Osteoblast (primary cell): ENCODE measurements around the gene IGLL5. TPM values are rescaled to one million over a fixed set of nuclear protein-coding genes. Genes with fewer than 3 reads are reported as not detected.

Experiments
- DNase-seq: peaks from one replicate; pipeline ENCODE4 v3.0.0; 2011; ENCODE audit warnings: low spot score, mixed read lengths; ENCODE audit not compliant: insufficient read length; ENCODE audit errors: missing footprints
- H2AFZ ChIP-seq: 2 replicates; pipeline ENCODE4 v1.6.0; 2011; ENCODE audit warnings: mild to moderate bottlenecking, low read length
- H3K27ac ChIP-seq: 2 replicates; pipeline ENCODE4 v1.5.1; 2011; ENCODE audit warnings: mild to moderate bottlenecking, low read depth, low read length, moderate library complexity
- H3K27me3 ChIP-seq: 2 replicates; pipeline ENCODE4 v1.6.0; 2012; ENCODE audit warnings: mild to moderate bottlenecking, control low read depth, inconsistent platforms, low read length, moderate library complexity; ENCODE audit not compliant: insufficient read depth
- H3K36me3 ChIP-seq: 2 replicates; pipeline ENCODE4 v1.5.1; 2011; ENCODE audit warnings: mild to moderate bottlenecking, low read length, control low read depth, moderate library complexity; ENCODE audit not compliant: insufficient read depth
- H3K4me1 ChIP-seq: 2 replicates; pipeline ENCODE4 v1.5.1; 2011; ENCODE audit warnings: mild to moderate bottlenecking, low read length, control low read depth, moderate library complexity; ENCODE audit not compliant: insufficient read depth
- H3K4me2 ChIP-seq: 2 replicates; pipeline ENCODE4 v1.6.0; 2011; ENCODE audit warnings: mild to moderate bottlenecking, low read length; ENCODE audit not compliant: insufficient read depth
- H3K4me3 ChIP-seq: fragments of 200-600 bp; sonication (generic); 3 replicates; pipeline ENCODE4 v1.5.1; 2012; ENCODE audit warnings: mild to moderate bottlenecking, low read length, inconsistent platforms; ENCODE audit not compliant: insufficient read depth
- H3K79me2 ChIP-seq: 2 replicates; pipeline ENCODE4 v1.6.0; 2012; ENCODE audit warnings: mild to moderate bottlenecking, low read length, control low read depth, inconsistent platforms; ENCODE audit not compliant: insufficient read depth
- H3K9me3 ChIP-seq: 2 replicates; pipeline ENCODE4 v1.5.1; 2011; ENCODE audit warnings: low read depth, low read length, control low read depth
- H4K20me1 ChIP-seq: 2 replicates; pipeline ENCODE4 v1.6.0; 2012; ENCODE audit warnings: mild to moderate bottlenecking, low read length, control low read depth; ENCODE audit not compliant: insufficient read depth
- small RNA-seq: library from RNA; depleted of rRNA; stranded (forward); fragments of <200 nt; gene quantifications from one replicate; pipeline ENCODE3, GENCODE V24; 2012
- total RNA-seq: library from RNA; depleted of rRNA; stranded (reverse); fragments of >200 nt; gene quantifications from 2 replicates; pipeline ENCODE4 v1.2.3, GENCODE V29; 2012
- TF ChIP-seq, protein P1 (sequence below): IDR thresholded peaks from 2 replicates; pipeline ENCODE4 v1.5.1; 2011; ENCODE audit warnings: mild to moderate bottlenecking, low read depth, low read length, moderate library complexity; ENCODE audit errors: extremely low read depth

The IGLL5 gene
- total RNA-seq, 1 donor, result not detected

- no peaks in the 10 kb centered on the region for H3K27me3 ChIP-seq
- no peak overlapping the region for H2AFZ ChIP-seq
- peak; percentile 57 for DNase-seq
- H3K27ac ChIP-seq, result no peak overlapping the region
- H3K4me1 ChIP-seq, result no peaks in the 10 kb centered on the region
- H3K36me3 ChIP-seq, result no peaks in the 10 kb centered on the region
- no peaks in the 10 kb centered on the region for H4K20me1 ChIP-seq
- TF ChIP-seq, protein P1, sequence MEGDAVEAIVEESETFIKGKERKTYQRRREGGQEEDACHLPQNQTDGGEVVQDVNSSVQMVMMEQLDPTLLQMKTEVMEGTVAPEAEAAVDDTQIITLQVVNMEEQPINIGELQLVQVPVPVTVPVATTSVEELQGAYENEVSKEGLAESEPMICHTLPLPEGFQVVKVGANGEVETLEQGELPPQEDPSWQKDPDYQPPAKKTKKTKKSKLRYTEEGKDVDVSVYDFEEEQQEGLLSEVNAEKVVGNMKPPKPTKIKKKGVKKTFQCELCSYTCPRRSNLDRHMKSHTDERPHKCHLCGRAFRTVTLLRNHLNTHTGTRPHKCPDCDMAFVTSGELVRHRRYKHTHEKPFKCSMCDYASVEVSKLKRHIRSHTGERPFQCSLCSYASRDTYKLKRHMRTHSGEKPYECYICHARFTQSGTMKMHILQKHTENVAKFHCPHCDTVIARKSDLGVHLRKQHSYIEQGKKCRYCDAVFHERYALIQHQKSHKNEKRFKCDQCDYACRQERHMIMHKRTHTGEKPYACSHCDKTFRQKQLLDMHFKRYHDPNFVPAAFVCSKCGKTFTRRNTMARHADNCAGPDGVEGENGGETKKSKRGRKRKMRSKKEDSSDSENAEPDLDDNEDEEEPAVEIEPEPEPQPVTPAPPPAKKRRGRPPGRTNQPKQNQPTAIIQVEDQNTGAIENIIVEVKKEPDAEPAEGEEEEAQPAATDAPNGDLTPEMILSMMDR, result no peak
- no peaks in the 10 kb centered on the region for H3K79me2 ChIP-seq
- H3K4me3 ChIP-seq, result no peak overlapping the region
- no peaks in the 10 kb centered on the region for H3K9me3 ChIP-seq
- no peak overlapping the region for H3K4me2 ChIP-seq
These were observed 56.1 kb downstream of the IGLL5 start for GRCh38 chr22:22943521-22944267.

DNA sequence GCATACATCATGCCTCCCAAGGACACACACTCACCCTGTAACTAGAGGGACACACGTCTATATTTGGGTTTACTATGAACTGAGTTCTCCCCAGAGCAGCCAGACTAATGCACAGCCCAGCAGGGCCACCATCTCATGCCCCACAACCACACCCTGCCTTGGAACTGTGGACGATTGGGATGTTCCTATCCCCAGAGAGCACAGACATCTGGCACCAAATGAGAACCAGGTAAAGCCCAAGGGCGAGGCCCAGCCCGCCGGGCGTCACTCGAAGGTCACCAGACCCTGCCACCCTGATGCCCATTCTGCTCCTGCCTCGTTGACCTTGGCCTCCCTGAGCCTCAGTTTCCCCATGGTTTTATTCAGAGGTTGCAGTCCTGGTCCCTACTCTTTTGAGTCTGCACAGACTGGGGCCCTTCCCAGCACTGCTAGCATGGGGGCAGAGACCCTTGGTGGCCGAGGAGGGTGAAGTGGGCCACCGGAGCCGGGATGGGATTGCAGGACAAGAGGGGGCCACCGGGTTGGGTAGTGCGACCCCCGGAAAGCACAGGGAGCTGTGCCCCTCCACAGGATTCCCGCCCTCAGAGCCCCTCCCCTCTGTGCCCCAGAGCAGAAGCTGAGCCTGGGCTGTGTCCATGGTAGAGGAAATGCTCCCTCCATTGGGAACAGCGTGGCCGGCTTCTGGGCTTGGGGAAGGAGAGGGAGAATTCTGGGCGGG, 56.8 kb downstream of the IGLL5 start:
- H3K36me3 ChIP-seq, result no peaks in the 10 kb centered on the region
- peak; percentile 42 for DNase-seq
- H3K4me3 ChIP-seq, result no peak overlapping the region
- no peaks in the 10 kb centered on the region for H3K27me3 ChIP-seq
- H3K4me2 ChIP-seq, result no peak overlapping the region
- H3K79me2 ChIP-seq, result no peaks in the 10 kb centered on the region
- H4K20me1 ChIP-seq, result no peaks in the 10 kb centered on the region
- TF ChIP-seq, protein P1, result no peak
- H2AFZ ChIP-seq, result no peak overlapping the region
- H3K9me3 ChIP-seq, result no peaks in the 10 kb centered on the region
- no peaks in the 10 kb centered on the region for H3K4me1 ChIP-seq
- H3K27ac ChIP-seq, result no peak overlapping the region

DNA sequence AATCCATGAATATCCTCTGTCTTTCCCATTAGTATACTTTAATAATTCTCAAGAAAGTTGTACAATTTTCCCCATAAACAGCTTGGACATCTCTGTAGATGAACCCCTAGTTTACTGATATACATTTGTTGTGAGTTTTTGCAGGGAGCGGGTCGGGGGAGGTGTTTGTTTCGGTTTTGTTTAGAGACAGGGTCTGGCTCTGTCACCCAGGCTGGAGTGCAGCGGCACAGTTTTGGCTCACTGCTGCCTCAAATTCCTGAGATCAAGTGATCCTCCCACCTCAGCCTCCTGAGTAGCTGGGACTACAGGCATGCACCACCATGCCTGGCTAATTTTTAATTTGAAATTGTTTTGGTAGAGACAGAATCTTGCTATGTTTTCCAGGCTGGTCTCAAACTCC, 57.6 kb downstream of the IGLL5 start:
- no peaks in the 10 kb centered on the region for H4K20me1 ChIP-seq
- TF ChIP-seq, protein P1, result no peak
- H3K9me3 ChIP-seq, result no peaks in the 10 kb centered on the region
- no peak overlapping the region for H3K27ac ChIP-seq
- no peak for DNase-seq
- no peaks in the 10 kb centered on the region for H3K4me1 ChIP-seq
- no peak overlapping the region for H3K4me2 ChIP-seq
- H2AFZ ChIP-seq, result no peak overlapping the region
- no peaks in the 10 kb centered on the region for H3K27me3 ChIP-seq
- no peaks in the 10 kb centered on the region for H3K36me3 ChIP-seq
- no peak overlapping the region for H3K4me3 ChIP-seq
- H3K79me2 ChIP-seq, result no peaks in the 10 kb centered on the region

Small RNA genes lying within 50 kb of the gene (small RNA-seq; reads per million reads assigned to genes)
- gene IGLC4 (not detected), gene IGLC5 (not detected), gene IGLJ1 (not detected), gene IGLJ2 (not detected), gene IGLJ3 (not detected), gene IGLJ4 (not detected), gene IGLJ5 (not detected), gene IGLJ6 (not detected), gene IGLJ7 (not detected), gene IGLV2-5 (not detected), gene IGLV3-2 (not detected), gene IGLV3-4 (not detected), gene IGLV3-6 (not detected), gene IGLV3-7 (not detected), gene MIR5571 (not detected)

Other genes with a start within 250 kb of the IGLL5 start
- gene GGTLC2, start 243.2 kb upstream of the IGLL5 start, total RNA-seq, result not detected in 2 replicates
- 0.29 and 0.72 TPM in 2 replicates for gene GNAZ, start 182.7 kb downstream of the IGLL5 start, total RNA-seq